ENCODE measurements around the gene ARHGEF1.

DNA sequence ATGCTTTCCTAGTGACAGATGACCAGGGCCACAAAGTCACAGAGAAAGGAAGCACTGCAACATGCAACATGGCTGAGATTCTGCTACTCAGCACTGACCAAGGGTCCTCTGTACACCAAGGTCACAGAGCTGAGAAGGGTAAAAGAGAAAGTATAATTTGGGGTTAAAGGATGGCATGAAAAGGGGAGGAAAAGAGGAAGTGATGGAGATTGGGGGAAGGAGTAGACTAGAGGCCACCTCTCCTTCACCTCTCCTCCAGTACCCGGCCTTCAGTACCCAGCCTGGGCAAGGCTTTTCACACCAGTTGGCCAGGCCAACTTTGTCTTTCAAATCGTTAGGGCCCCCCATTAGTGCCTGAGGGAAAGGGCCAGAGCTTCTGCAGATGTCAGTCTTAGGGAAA is 29.2 kb upstream of the ARHGEF1 start:
- TF ChIP-seq, protein P1, sequence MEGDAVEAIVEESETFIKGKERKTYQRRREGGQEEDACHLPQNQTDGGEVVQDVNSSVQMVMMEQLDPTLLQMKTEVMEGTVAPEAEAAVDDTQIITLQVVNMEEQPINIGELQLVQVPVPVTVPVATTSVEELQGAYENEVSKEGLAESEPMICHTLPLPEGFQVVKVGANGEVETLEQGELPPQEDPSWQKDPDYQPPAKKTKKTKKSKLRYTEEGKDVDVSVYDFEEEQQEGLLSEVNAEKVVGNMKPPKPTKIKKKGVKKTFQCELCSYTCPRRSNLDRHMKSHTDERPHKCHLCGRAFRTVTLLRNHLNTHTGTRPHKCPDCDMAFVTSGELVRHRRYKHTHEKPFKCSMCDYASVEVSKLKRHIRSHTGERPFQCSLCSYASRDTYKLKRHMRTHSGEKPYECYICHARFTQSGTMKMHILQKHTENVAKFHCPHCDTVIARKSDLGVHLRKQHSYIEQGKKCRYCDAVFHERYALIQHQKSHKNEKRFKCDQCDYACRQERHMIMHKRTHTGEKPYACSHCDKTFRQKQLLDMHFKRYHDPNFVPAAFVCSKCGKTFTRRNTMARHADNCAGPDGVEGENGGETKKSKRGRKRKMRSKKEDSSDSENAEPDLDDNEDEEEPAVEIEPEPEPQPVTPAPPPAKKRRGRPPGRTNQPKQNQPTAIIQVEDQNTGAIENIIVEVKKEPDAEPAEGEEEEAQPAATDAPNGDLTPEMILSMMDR (conservative IDR thresholded peaks at IDR 0.05; ENCODE audit: low read length), result no peak
- TF ChIP-seq EZH2phosphoT487 (IDR thresholded peaks at IDR 0.05; ENCODE audit: borderline replicate concordance), result no peak
